Stomach (tissue), 4 donors: ENCODE measurements around the gene BOLL.

Experiments used
- EP300 ChIP-seq: sonication (generic); formaldehyde crosslinking; IDR thresholded peaks from one replicate; pipeline ENCODE4 v1.6.1; 2017; ENCODE audit warnings: antibody characterized with exemption
- POLR2A ChIP-seq, 4 donors: fragments of 450-650 bp; IDR thresholded peaks; one replicate each; pipeline ENCODE4 v1.6.1; 2016; ENCODE audit warnings: antibody characterized with exemption in 4 of 4, control low read depth in 2 of 4, mild to moderate bottlenecking in 1 of 4, moderate library complexity in 1 of 4
- TF ChIP-seq, protein P1 (sequence below), 7 experiments: fragments of 450-650 bp in 4 of 7; fragments of 200-600 bp in 3 of 7; sonication (generic) in 3 of 7; IDR thresholded peaks; one replicate each; pipeline ENCODE4 v1.5.1; 2016 to 2019; ENCODE audit warnings: antibody characterized with exemption in 7 of 7, control low read depth in 2 of 7, mild to moderate bottlenecking in 1 of 7

DNA sequence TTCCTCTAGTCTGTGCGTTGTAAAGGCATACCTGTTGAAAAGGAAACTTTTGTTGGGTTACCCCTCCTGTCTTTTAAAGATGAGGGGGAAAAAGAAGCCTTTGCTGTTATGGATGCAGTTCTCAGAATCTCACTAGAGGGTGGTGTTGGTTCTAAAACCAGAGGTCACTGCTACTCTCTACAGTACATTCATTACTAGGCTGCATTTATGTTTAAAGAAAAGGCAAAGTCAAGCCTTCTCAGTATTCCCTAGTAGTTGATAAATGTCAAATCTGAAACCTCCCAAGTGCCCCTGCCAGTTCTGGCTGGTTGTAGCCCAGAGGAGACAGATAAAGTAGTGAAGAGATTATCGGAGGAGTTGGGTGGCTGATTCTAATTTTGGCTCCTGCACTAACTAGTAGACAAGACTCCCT is 17.9 kb upstream of the BOLL start:
- TF ChIP-seq EP300, result no peak
- no peak for TF ChIP-seq POLR2A (IDR thresholded peaks at IDR 0.05)
- TF ChIP-seq, protein P1, sequence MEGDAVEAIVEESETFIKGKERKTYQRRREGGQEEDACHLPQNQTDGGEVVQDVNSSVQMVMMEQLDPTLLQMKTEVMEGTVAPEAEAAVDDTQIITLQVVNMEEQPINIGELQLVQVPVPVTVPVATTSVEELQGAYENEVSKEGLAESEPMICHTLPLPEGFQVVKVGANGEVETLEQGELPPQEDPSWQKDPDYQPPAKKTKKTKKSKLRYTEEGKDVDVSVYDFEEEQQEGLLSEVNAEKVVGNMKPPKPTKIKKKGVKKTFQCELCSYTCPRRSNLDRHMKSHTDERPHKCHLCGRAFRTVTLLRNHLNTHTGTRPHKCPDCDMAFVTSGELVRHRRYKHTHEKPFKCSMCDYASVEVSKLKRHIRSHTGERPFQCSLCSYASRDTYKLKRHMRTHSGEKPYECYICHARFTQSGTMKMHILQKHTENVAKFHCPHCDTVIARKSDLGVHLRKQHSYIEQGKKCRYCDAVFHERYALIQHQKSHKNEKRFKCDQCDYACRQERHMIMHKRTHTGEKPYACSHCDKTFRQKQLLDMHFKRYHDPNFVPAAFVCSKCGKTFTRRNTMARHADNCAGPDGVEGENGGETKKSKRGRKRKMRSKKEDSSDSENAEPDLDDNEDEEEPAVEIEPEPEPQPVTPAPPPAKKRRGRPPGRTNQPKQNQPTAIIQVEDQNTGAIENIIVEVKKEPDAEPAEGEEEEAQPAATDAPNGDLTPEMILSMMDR (IDR thresholded peaks at IDR 0.05), result peak in 5 of 7 experiments; percentile 55 to 70 (median 58)
